ENCODE data around the gene IER3.
A peak's percentile ranks its signal among the peaks of the same experiment; 100 is the strongest.

Gene IER3

GRCh38 chr6:30774701-30775100, 30.4 kb upstream of the IER3 start:
- Histone ChIP-seq H2BK120ac (ENCODE audit: low read depth, low read length) (no peak overlapping the region), H3K4ac (ENCODE audit: low read length) (no peak overlapping the region), H2AK5ac (ENCODE audit: low read depth, low read length) (no peak overlapping the region), H4K8ac (ENCODE audit: low read depth, low read length) (no peak overlapping the region), H3K27ac (replicated peaks; ENCODE audit: low read length) (no peak overlapping the region), H2AFZ (ENCODE audit: low read length) (no peak overlapping the region), H3K4me1 (ENCODE audit: control insufficient read depth in 2 of 2, insufficient read depth in 1 of 2, low read depth in 1 of 2, low read length in 2 of 2) (peaks cover 2 to 9% of the 10 kb centered on the region in 2 donors), H3K36me3 (replicated peaks in 1 of 2; ENCODE audit: control insufficient read depth in 2 of 2, insufficient read depth in 2 of 2, low read length in 2 of 2) (no peaks in the 10 kb centered on the region), H3K27me3 (ENCODE audit: control insufficient read depth in 3 of 3, insufficient read depth in 3 of 3, low read depth in 1 of 3, low read length in 3 of 3) (no peaks in the 10 kb centered on the region), H3K23ac (ENCODE audit: low read depth, low read length, poor library complexity) (no peak overlapping the region), H2BK15ac (ENCODE audit: low read length) (no peak overlapping the region), H2BK12ac (ENCODE audit: low read length) (no peak overlapping the region), H2BK5ac (ENCODE audit: low read length) (no peak overlapping the region), H3K79me1 (ENCODE audit: low read depth, low read length) (no peaks in the 10 kb centered on the region), H3K18ac (ENCODE audit: low read length) (peak overlapping the region; percentile 65), H4K91ac (ENCODE audit: low read depth, low read length, poor library complexity) (no peak overlapping the region), H3K4me2 (ENCODE audit: insufficient read depth, low read length, poor library complexity, severe bottlenecking) (no peak overlapping the region), H3K9me3 (replicated peaks in 1 of 2; ENCODE audit: control insufficient read depth in 2 of 2, insufficient read depth in 1 of 2, low read depth in 1 of 2, low read length in 2 of 2) (no peaks in the 10 kb centered on the region), H3K14ac (ENCODE audit: low read length) (peak overlapping the region; percentile 84), H3K4me3 (ENCODE audit: low read length in 2 of 2) (no peak overlapping the region), H3K9ac (ENCODE audit: low read depth, low read length, poor library complexity) (no peak overlapping the region)
- no peak for DNase-seq (ENCODE audit: low spot score)
- no CpG with 5 or more reads among the region's 8 CpGs for WGBS, 2 donors (ENCODE audit: extremely low coverage in 2 of 2, insufficient read length in 2 of 2, insufficient replicate concordance in 1 of 2)

- Histone ChIP-seq H3K27me3 (ENCODE audit: control insufficient read depth in 3 of 3, insufficient read depth in 3 of 3, low read depth in 1 of 3, low read length in 3 of 3) (no peaks in the 10 kb centered on the region), H3K4ac (ENCODE audit: low read length) (no peak overlapping the region), H3K9me3 (replicated peaks in 1 of 2; ENCODE audit: control insufficient read depth in 2 of 2, insufficient read depth in 1 of 2, low read depth in 1 of 2, low read length in 2 of 2) (no peaks in the 10 kb centered on the region), H4K91ac (ENCODE audit: low read depth, low read length, poor library complexity) (no peak overlapping the region), H2BK5ac (ENCODE audit: low read length) (no peak overlapping the region), H3K36me3 (replicated peaks in 1 of 2; ENCODE audit: control insufficient read depth in 2 of 2, insufficient read depth in 2 of 2, low read length in 2 of 2) (no peaks in the 10 kb centered on the region), H3K27ac (replicated peaks; ENCODE audit: low read length) (no peak overlapping the region), H3K79me1 (ENCODE audit: low read depth, low read length) (no peaks in the 10 kb centered on the region), H3K4me2 (ENCODE audit: insufficient read depth, low read length, poor library complexity, severe bottlenecking) (no peak overlapping the region), H2BK15ac (ENCODE audit: low read length) (no peak overlapping the region), H3K23ac (ENCODE audit: low read depth, low read length, poor library complexity) (no peak overlapping the region), H3K18ac (ENCODE audit: low read length) (no peak overlapping the region), H2BK12ac (ENCODE audit: low read length) (no peak overlapping the region), H4K8ac (ENCODE audit: low read depth, low read length) (no peak overlapping the region), H2BK120ac (ENCODE audit: low read depth, low read length) (no peak overlapping the region), H3K4me3 (ENCODE audit: low read length in 2 of 2) (no peak overlapping the region), H2AFZ (ENCODE audit: low read length) (no peak overlapping the region), H3K14ac (ENCODE audit: low read length) (no peak overlapping the region), H3K4me1 (ENCODE audit: control insufficient read depth in 2 of 2, insufficient read depth in 1 of 2, low read depth in 1 of 2, low read length in 2 of 2) (peaks cover 15 to 22% of the 10 kb centered on the region in 2 donors), H3K9ac (ENCODE audit: low read depth, low read length, poor library complexity) (no peak overlapping the region), H2AK5ac (ENCODE audit: low read depth, low read length) (no peak overlapping the region)
- no peak for DNase-seq (ENCODE audit: low spot score)
- WGBS, 2 donors (ENCODE audit: extremely low coverage in 2 of 2, insufficient read length in 2 of 2, insufficient replicate concordance in 1 of 2): no CpG with 5 or more reads among the region's 3 CpGs
Observed at GRCh38 chr6:30770592-30770991, 26.2 kb upstream of the IER3 start.

- Histone ChIP-seq H3K9me3 (replicated peaks in 1 of 2; ENCODE audit: control insufficient read depth in 2 of 2, insufficient read depth in 1 of 2, low read depth in 1 of 2, low read length in 2 of 2) (no peaks in the 10 kb centered on the region), H3K4ac (ENCODE audit: low read length) (no peak overlapping the region), H4K91ac (ENCODE audit: low read depth, low read length, poor library complexity) (no peak overlapping the region), H3K9ac (ENCODE audit: low read depth, low read length, poor library complexity) (no peak overlapping the region), H3K4me1 (ENCODE audit: control insufficient read depth in 2 of 2, insufficient read depth in 1 of 2, low read depth in 1 of 2, low read length in 2 of 2) (peaks cover 15 to 24% of the 10 kb centered on the region in 2 donors), H3K79me1 (ENCODE audit: low read depth, low read length) (no peaks in the 10 kb centered on the region), H4K8ac (ENCODE audit: low read depth, low read length) (no peak overlapping the region), H3K14ac (ENCODE audit: low read length) (no peak overlapping the region), H2BK12ac (ENCODE audit: low read length) (no peak overlapping the region), H3K27me3 (ENCODE audit: control insufficient read depth in 3 of 3, insufficient read depth in 3 of 3, low read depth in 1 of 3, low read length in 3 of 3) (no peaks in the 10 kb centered on the region), H3K18ac (ENCODE audit: low read length) (no peak overlapping the region), H3K23ac (ENCODE audit: low read depth, low read length, poor library complexity) (no peak overlapping the region), H3K4me2 (ENCODE audit: insufficient read depth, low read length, poor library complexity, severe bottlenecking) (no peak overlapping the region), H2BK15ac (ENCODE audit: low read length) (no peak overlapping the region), H2AFZ (ENCODE audit: low read length) (peak overlapping the region; percentile 95), H3K4me3 (ENCODE audit: low read length in 2 of 2) (no peak overlapping the region), H3K27ac (replicated peaks; ENCODE audit: low read length) (no peak overlapping the region), H2BK5ac (ENCODE audit: low read length) (peak overlapping the region; percentile 72), H2BK120ac (ENCODE audit: low read depth, low read length) (no peak overlapping the region), H2AK5ac (ENCODE audit: low read depth, low read length) (no peak overlapping the region), H3K36me3 (replicated peaks in 1 of 2; ENCODE audit: control insufficient read depth in 2 of 2, insufficient read depth in 2 of 2, low read length in 2 of 2) (no peaks in the 10 kb centered on the region)
- no peak for DNase-seq (ENCODE audit: low spot score)
- WGBS, 2 donors (ENCODE audit: extremely low coverage in 2 of 2, insufficient read length in 2 of 2, insufficient replicate concordance in 1 of 2): no CpG with 5 or more reads among the region's 5 CpGs
Observed at GRCh38 chr6:30769853-30770524, 25.6 kb upstream of the IER3 start.

DNA sequence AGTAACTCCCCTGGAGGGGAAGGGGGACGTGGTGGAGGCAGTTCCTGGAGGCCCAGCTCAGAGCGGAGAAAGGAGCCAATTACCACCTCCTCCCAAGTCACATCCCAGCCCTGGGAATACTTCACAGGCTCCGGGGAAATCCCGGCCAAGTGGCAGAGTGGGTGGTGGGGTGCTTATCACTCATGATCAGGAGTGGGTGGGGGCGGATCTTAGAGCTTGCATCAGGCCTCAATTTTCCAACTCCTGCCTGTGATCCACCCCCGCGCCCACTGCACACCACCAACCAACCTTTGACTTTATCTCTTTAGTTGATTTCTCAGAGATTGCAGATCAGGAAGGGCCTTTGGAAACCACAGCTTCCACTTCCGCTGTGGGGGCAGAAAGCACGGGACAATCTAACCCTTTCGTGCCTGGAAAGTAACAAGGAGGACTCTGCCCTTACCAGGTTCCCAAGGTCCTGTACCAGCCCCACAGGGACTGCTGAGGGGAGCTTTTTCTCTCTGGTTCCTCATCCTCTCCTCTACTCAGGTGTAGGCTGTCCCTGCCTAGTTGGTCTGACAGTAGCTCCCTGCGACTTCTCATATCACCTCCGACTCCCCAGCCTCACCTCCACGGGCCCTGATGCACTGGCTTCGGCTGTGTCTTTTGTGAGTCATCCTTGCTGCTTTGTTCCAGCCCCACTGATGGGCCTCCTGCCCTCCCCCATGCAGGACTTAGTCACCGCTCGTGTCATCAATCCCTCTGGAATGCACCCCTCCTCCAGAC, 24.9 kb upstream of the IER3 start:
- H2AFZ ChIP-seq (ENCODE audit: low read length): peak overlapping the region; percentile 95
- H3K9ac ChIP-seq (ENCODE audit: low read depth, low read length, poor library complexity): peak overlapping the region; percentile 30
- peak overlapping the region; percentile 12 for H2AK5ac ChIP-seq (ENCODE audit: low read depth, low read length)
- H3K23ac ChIP-seq (ENCODE audit: low read depth, low read length, poor library complexity): no peak overlapping the region
- H3K4me1 ChIP-seq (ENCODE audit: control insufficient read depth in 2 of 2, insufficient read depth in 1 of 2, low read depth in 1 of 2, low read length in 2 of 2): peaks cover 15 to 29% of the 10 kb centered on the region in 2 donors
- H3K79me1 ChIP-seq (ENCODE audit: low read depth, low read length): no peaks in the 10 kb centered on the region
- no peak overlapping the region for H3K14ac ChIP-seq (ENCODE audit: low read length)
- no peak overlapping the region for H2BK12ac ChIP-seq (ENCODE audit: low read length)
- H3K36me3 ChIP-seq (replicated peaks in 1 of 2; ENCODE audit: control insufficient read depth in 2 of 2, insufficient read depth in 2 of 2, low read length in 2 of 2): no peaks in the 10 kb centered on the region
- no peak overlapping the region for H3K4ac ChIP-seq (ENCODE audit: low read length)
- peak overlapping the region; percentile 94 for H3K18ac ChIP-seq (ENCODE audit: low read length)
- H3K9me3 ChIP-seq (replicated peaks in 1 of 2; ENCODE audit: control insufficient read depth in 2 of 2, insufficient read depth in 1 of 2, low read depth in 1 of 2, low read length in 2 of 2): no peaks in the 10 kb centered on the region
- H2BK5ac ChIP-seq (ENCODE audit: low read length): peak overlapping the region; percentile 72
- H3K4me3 ChIP-seq (ENCODE audit: low read length in 2 of 2): peak overlapping the region in 1 of 2 donors; percentile 16
- peak overlapping the region; percentile 52 for H2BK120ac ChIP-seq (ENCODE audit: low read depth, low read length)
- H4K8ac ChIP-seq (ENCODE audit: low read depth, low read length): no peak overlapping the region
- no peak overlapping the region for H3K4me2 ChIP-seq (ENCODE audit: insufficient read depth, low read length, poor library complexity, severe bottlenecking)
- H2BK15ac ChIP-seq (ENCODE audit: low read length): peak overlapping the region; percentile 46
- H4K91ac ChIP-seq (ENCODE audit: low read depth, low read length, poor library complexity): no peak overlapping the region
- WGBS, 2 donors (ENCODE audit: extremely low coverage in 2 of 2, insufficient read length in 2 of 2, insufficient replicate concordance in 1 of 2): no CpG with 5 or more reads among the region's 16 CpGs
- H3K27me3 ChIP-seq (ENCODE audit: control insufficient read depth in 3 of 3, insufficient read depth in 3 of 3, low read depth in 1 of 3, low read length in 3 of 3): no peaks in the 10 kb centered on the region
- DNase-seq (ENCODE audit: low spot score): no peak
- H3K27ac ChIP-seq (replicated peaks; ENCODE audit: low read length): peak overlapping the region; percentile 65
